HUES6 (cell line): ENCODE data around the gene TRIO.

Experiments
- H3K27ac ChIP-seq: 2 replicates; pipeline ENCODE4 v1.7.0; 2013; ENCODE audit warnings: low read depth, mild to moderate bottlenecking, low read length, inconsistent platforms
- H3K27me3 ChIP-seq: 2 replicates; pipeline ENCODE4 v1.6.1; 2013; ENCODE audit warnings: low read length; ENCODE audit not compliant: control insufficient read depth, insufficient read depth
- H3K36me3 ChIP-seq: 2 replicates; pipeline ENCODE4 v1.6.1; 2013; ENCODE audit warnings: low read length; ENCODE audit not compliant: control insufficient read depth, insufficient read depth
- H3K4me1 ChIP-seq: 2 replicates; pipeline ENCODE4 v1.6.1; 2013; ENCODE audit warnings: low read length; ENCODE audit not compliant: control insufficient read depth, insufficient read depth
- H3K4me3 ChIP-seq: 2 replicates; pipeline ENCODE4 v1.5.1; 2013; ENCODE audit warnings: low read depth, low read length
- H3K9ac ChIP-seq: one replicate; pipeline ENCODE4 v1.6.1; 2013; ENCODE audit warnings: mild to moderate bottlenecking, low read length
- H3K9me3 ChIP-seq: 2 replicates; pipeline ENCODE4 v1.6.1; 2013; ENCODE audit warnings: low read depth, low read length; ENCODE audit not compliant: control insufficient read depth, insufficient read depth

The TRIO gene

DNA sequence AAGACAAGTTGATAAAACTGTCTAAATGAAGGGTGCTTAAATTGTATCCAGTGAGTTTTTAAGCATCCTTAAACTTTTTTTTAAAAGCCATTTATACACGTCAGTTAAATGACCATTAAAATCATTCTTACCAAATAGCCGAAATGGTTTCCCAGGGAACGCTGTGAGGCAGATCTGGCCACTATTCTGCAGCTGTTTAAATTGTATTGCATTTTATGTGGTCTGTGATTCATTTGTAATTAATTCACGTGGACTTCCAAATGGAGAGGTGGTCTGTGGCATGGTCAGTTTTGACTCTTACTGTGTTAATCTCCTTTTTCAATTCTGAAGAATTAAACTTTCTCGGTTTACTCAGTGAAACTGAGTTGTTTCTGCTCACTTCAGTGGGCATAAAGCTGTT is 324.7 kb downstream of the TRIO start:
- Histone ChIP-seq H3K9ac (no peak overlapping the region), H3K4me1 (peaks cover 14% of the 10 kb centered on the region; the same call in 1 of the 2 replicates), H3K4me3 (no peak overlapping the region), H3K36me3 (peaks cover 65% of the 10 kb centered on the region), H3K27ac (no peak overlapping the region), H3K27me3 (no peaks in the 10 kb centered on the region), H3K9me3 (no peaks in the 10 kb centered on the region)

DNA sequence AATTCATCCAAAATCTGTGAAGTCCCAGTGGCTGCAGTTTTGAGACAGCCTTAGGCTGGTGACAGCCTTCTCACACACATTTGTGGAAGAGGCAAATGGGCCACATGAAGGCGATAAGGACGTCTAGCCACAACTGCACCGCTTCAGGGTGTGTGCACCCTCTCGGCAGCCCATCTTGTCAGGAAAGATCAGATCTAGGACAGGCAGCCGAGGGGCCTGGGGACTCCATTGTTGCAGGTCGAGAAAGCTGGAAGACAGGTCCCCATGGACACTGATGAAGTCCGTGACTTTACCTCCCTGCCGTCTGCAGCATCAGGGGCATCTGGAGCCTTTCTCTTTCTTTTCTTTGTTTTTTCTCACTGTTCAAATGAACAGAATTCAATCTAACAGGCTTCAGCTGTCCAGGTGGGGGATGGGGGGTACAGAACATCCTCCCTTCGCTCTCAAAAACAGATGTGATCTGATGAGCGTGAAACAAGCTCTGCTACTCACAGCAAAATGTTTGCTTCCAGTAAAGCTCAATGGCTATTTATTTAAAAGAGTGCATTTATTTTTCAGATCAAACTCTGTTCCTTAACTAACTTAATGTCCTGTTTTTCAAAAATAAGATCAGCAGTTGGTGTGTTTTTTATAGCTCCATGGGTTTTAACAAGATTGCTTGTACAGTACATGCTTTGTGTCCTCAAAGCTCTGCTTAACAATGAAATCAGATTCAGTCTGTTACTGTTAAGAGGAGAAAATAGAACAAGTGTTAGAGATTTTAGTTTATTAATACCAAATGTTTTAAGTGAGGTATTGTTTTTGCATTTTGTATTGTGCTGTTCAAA is 326.6 kb downstream of the TRIO start:
- Histone ChIP-seq H3K9ac (no peak overlapping the region), H3K27ac (no peak overlapping the region), H3K9me3 (no peaks in the 10 kb centered on the region), H3K27me3 (no peaks in the 10 kb centered on the region), H3K4me3 (no peak overlapping the region), H3K4me1 (peaks cover 5% of the 10 kb centered on the region; the same call in 1 of the 2 replicates), H3K36me3 (peaks cover 77% of the 10 kb centered on the region)

DNA sequence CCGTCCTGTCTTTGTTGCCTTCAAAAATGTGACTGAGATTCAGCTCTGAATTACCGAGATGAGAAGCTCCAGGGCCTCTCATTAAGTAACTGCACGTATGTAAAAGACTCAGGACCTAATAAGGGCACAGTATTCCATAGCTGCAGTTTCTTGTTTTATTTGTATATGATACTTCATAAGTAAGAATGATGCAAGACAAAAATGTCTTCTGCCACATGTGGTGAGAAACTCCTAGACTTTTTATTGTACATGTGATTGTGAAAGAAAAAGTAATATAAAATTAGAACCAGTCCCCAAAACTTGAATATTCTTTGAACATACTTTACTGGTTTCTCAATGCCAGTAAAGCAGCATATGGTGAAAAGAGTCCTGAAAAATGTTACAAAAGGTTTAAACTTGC is 328.4 kb downstream of the TRIO start:
- no peak overlapping the region for H3K4me3 ChIP-seq
- H3K9ac ChIP-seq = no peak overlapping the region
- H3K9me3 ChIP-seq = no peaks in the 10 kb centered on the region
- no peaks in the 10 kb centered on the region for H3K4me1 ChIP-seq
- peaks cover 75% of the 10 kb centered on the region for H3K36me3 ChIP-seq
- H3K27me3 ChIP-seq = no peaks in the 10 kb centered on the region
- no peak overlapping the region for H3K27ac ChIP-seq

DNA sequence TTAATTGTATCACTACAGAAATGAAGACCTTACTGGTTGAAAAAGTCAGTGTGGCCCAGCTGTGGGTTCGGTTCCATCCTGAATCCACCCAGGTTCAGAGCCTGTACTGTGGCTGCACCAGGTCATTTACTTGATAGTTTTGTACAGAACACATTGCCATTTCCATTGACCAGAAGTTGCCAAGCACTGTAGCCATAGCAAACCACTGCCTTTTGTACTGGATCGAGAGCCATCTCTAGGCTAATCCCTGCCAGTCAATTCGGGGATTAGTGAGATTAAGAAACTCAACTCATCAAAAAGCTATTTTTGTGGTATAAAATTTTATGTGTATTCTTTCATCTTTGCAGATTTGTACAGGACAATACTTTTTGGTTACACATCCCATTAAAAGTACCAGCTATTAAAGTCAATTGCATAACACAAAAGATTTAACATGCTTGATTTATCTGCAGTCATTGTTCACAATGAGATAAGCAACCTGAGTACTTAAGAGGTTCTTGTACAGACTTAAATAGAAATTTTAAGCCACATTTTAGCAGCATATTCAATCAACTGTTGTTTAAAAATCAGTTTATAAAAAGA is 329.9 kb downstream of the TRIO start:
- Histone ChIP-seq H3K9me3 (no peaks in the 10 kb centered on the region), H3K4me3 (no peak overlapping the region), H3K9ac (no peak overlapping the region), H3K27me3 (no peaks in the 10 kb centered on the region), H3K4me1 (no peaks in the 10 kb centered on the region), H3K27ac (no peak overlapping the region), H3K36me3 (peaks cover 77% of the 10 kb centered on the region)

DNA sequence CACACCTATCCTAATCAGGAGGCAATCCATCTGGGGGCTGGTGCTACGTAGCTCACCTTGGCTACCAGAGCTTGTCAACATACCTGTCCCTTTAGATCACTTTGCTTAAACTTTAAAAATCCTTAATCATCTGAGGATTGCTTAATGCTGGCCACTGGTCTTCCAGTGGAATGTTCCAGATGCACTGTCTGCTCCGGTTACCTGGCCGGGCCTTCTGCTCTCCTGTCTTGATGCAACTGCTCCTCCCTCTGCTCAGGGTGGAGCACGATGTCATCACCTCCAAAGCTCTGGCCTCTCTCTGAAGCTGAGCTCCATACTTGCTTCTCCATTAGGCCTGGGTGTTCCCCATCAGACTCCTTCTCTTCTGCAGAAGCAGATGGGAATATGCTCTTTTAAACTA is 331.9 kb downstream of the TRIO start:
- Histone ChIP-seq H3K9ac (no peak overlapping the region), H3K27me3 (no peaks in the 10 kb centered on the region), H3K4me3 (no peak overlapping the region), H3K27ac (no peak overlapping the region), H3K9me3 (no peaks in the 10 kb centered on the region), H3K4me1 (no peaks in the 10 kb centered on the region), H3K36me3 (peaks cover 84% of the 10 kb centered on the region)

DNA sequence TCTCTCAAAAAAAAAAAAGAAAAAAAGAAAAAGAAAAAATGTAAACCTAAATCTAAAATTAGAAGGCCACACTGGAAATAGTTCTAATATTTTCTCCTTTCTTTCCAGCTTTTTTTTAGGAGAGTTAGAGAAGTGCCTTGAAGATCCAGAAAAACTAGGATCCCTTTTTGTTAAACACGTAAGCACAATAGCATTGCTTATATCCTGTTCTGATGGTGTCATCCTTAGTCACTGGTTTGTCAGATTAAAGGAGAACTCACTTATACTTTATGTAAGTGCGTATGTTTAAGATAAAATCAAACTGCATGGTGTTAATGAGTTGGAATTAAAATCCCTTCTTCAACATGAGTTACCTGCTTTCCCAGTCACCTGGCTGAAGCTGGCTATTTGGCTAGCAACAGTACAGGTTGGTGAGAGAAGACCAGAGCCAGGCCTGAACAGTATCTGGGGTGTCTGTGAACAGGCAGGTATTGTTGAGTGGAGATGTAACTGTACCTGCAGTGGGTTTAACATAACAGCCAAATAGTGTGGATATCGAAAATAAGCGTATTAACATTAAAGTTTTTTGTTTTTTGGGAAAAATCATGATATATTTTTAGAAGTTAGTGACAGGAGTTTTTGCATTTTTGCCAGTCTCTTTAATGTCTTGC is 333.8 kb downstream of the TRIO start:
- no peaks in the 10 kb centered on the region for H3K27me3 ChIP-seq
- no peak overlapping the region for H3K4me3 ChIP-seq
- H3K27ac ChIP-seq = no peak overlapping the region
- no peaks in the 10 kb centered on the region for H3K4me1 ChIP-seq
- H3K36me3 ChIP-seq = peaks cover 92% of the 10 kb centered on the region
- H3K9me3 ChIP-seq = no peaks in the 10 kb centered on the region
- no peak overlapping the region for H3K9ac ChIP-seq

DNA sequence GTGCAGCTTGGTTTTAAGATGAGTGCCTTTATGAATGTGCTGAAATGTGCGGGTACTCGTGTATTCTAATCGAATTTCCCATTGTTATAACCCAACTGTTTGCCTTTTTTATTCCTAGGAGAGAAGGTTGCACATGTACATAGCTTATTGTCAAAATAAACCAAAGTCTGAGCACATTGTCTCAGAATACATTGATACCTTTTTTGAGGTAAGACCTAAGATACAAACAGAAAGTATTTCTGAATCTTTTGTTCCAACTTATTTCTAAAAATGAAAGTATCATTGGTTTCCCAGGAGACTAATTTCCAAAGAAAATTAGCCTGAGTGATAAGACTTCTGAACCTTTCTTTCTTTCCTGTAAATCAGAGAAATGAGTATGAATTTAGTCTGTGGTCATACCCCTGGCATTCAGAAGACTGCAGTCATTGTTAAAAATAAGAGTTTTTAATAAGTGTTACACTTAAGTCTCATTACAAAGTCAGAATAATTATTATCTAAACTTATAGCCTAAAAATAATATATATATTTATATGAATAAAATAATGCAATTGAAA is 336.1 kb downstream of the TRIO start:
- peaks cover 93% of the 10 kb centered on the region for H3K36me3 ChIP-seq
- no peak overlapping the region for H3K27ac ChIP-seq

DNA sequence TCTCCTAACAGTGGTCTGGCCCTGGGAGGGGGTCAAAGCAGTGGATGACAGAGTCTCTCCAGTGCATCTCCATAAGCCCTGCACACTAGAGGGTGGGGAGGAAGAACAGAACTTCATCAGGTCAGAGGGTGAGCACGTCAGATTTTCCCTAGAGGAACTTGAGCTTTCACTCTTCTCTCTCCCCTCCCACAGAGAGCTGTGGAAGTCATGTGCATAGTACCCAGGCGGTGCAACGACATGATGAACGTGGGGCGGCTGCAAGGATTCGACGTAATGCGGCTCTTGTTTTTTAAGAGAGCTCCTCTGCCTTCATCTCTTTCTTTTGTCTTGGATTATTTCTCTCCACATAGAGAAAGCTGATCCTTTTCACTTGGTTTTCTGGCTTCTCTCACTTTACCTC is 338.2 kb downstream of the TRIO start:
- peaks cover 91% of the 10 kb centered on the region for H3K36me3 ChIP-seq
- no peak overlapping the region for H3K4me3 ChIP-seq
- no peak overlapping the region for H3K27ac ChIP-seq
- no peaks in the 10 kb centered on the region for H3K9me3 ChIP-seq
- H3K27me3 ChIP-seq = no peaks in the 10 kb centered on the region
- H3K4me1 ChIP-seq = no peaks in the 10 kb centered on the region
- H3K9ac ChIP-seq = no peak overlapping the region

More for the DNA sequence above, 336.1 kb downstream of the TRIO start:
- Histone ChIP-seq H3K9me3 (no peaks in the 10 kb centered on the region), H3K4me1 (no peaks in the 10 kb centered on the region), H3K4me3 (no peak overlapping the region), H3K27me3 (no peaks in the 10 kb centered on the region), H3K9ac (no peak overlapping the region)

DNA sequence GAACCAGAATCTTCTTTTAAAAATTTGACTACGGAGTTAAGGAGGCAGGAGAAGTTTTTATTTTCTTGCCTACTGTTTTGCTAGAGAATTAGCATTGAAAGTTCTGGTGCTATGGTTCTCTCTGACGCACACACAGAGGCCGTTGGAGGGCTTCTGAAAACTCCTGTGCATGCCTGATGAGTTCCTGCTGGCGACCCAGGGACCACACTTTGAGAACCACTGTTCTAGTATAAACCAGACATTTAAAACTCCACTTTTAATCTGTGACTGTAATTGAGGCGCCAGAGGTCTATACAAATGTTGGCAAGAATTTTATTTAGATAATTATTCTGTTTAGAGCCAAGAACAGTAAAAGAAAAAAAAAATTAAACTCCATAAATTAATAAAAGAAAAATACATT is 338.9 kb downstream of the TRIO start:
- H3K36me3 ChIP-seq = peaks cover 92% of the 10 kb centered on the region
- H3K27ac ChIP-seq = no peak overlapping the region
- no peak overlapping the region for H3K9ac ChIP-seq
- no peaks in the 10 kb centered on the region for H3K27me3 ChIP-seq
- H3K4me3 ChIP-seq = no peak overlapping the region
- no peaks in the 10 kb centered on the region for H3K9me3 ChIP-seq
- H3K4me1 ChIP-seq = no peaks in the 10 kb centered on the region

DNA sequence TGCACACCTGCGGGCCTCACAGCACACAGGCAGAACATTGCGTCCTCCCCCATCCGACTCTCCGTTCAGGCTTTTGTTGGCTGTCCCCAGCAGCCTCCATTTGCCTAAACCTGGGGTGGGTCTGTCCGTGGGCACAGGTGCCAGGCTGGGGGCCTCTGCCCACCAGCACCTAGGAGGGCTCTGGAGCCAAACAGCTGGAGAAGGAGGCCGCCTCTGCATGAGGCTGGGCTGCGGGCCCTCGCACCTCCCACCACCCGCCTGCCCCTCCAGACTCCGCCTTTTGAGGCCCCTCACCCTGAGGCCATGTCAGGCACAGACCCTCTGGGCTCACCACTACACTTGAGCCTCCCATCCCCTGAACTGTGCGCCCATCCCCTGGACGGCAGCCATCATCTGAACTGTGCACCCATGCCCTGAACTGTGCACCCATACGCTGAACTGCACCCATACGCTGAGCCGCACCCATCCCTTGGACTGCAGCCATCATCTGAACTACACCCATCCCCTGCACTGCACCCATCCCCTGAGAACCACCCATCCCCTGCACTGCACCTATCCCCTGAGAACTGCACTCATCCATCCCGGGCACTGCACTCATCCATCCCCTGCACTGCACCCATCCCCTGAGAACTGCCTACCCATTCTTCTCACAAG is 340.5 kb downstream of the TRIO start:
- H3K4me3 ChIP-seq = no peak overlapping the region
- H3K4me1 ChIP-seq = no peaks in the 10 kb centered on the region
- no peaks in the 10 kb centered on the region for H3K9me3 ChIP-seq
- peaks cover 82% of the 10 kb centered on the region for H3K36me3 ChIP-seq
- H3K27ac ChIP-seq = no peak overlapping the region
- no peaks in the 10 kb centered on the region for H3K27me3 ChIP-seq
- no peak overlapping the region for H3K9ac ChIP-seq
